HAP-1 (cell line): ENCODE data around the gene PLEKHO2.
A peak's percentile ranks its signal among the peaks of the same experiment; 100 is the strongest.
"Not testable (repeated sequence)": the region's sequence is repeated elsewhere in the genome, so short reads cannot be mapped to it uniquely, and the experiment has no call there.

Source experiments
- DNase-seq, 2 experiments: peaks; one replicate each; pipeline ENCODE4 v3.0.0-alpha.2; 2016 to 2020; ENCODE audit warnings: low spot score in 2 of 2
- H3K27me3 ChIP-seq: fragments of 250-450 bp; sonication (Bioruptor Pico); 2 replicates; pipeline ENCODE4 v1.5.1; 2020; ENCODE audit warnings: low read depth, mild to moderate bottlenecking, moderate library complexity
- H3K36me3 ChIP-seq: fragments of 250-450 bp; sonication (Bioruptor Pico); replicated peaks from 2 replicates; pipeline ENCODE4 v1.5.1; 2020; ENCODE audit warnings: mild to moderate bottlenecking
- H3K4me1 ChIP-seq: fragments of 250-450 bp; sonication (Bioruptor Pico); 2 replicates; pipeline ENCODE4 v1.5.1; 2020; ENCODE audit warnings: mild to moderate bottlenecking
- H3K4me3 ChIP-seq: fragments of 250-450 bp; sonication (Bioruptor Pico); 2 replicates; pipeline ENCODE4 v1.5.1; 2020; ENCODE audit warnings: mild to moderate bottlenecking, moderate library complexity
- H3K9me3 ChIP-seq: fragments of 250-450 bp; sonication (Bioruptor Pico); 2 replicates; pipeline ENCODE4 v1.5.1; 2020; ENCODE audit warnings: mild to moderate bottlenecking, moderate library complexity
- in situ Hi-C: fragments of 300-500 bp; cut with MboI; formaldehyde crosslinking; loops from 3 replicates; pipeline ENCODE4 v1.14.3; 2020; ENCODE audit warnings: low sequenced_read_pairs, inconsistent platforms, mixed read lengths

The PLEKHO2 gene

DNA sequence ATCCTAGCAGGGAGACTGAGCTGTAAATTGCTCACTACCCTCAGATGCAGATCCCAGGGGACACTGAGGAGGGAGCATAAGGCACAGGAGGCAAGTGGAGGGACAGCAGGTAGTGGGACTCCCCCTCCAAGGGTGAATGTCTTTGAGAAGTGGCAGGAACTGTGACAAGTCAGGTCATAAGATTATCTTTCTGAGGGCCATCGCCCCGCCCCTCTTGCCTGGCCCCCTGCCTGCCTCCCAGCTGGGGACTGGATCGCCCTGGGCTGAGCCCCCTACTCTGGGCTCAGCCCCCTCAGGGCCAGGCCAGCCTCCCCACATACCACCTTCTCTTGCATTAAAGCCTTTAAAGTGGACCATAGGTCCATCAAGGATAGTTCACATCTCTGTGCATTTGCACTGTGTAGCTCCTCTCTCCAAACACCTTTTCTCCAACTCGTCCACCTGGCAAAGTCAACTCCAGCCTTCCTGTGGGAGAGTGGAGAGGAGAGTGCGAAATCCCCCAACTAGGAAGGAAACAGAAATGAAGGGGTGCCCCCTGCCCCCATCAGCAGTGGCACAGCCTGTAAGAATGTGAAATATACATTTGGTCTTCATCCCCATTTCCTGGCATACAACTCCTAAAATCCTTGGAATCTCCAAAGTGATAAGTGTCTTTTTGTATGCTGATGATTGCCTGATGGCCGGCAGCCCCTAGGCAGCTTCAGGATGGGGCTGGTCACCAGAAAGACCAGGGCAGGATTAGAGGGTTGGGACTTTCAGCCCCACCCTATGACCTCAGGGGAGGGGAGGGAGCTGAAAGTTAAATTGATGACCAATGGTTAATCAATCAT lies 31.0 kb upstream of the PLEKHO2 start:
- Histone ChIP-seq H3K36me3 (peaks cover 4% of the 10 kb centered on the region), H3K27me3 (no peaks in the 10 kb centered on the region), H3K4me1 (no peaks in the 10 kb centered on the region), H3K9me3 (no peaks in the 10 kb centered on the region), H3K4me3 (no peak overlapping the region)
- in situ Hi-C loops: loop anchor here (5.0 kb wide), 1 partner anchor 78 kb away; no protein-coding TSS in a partner anchor
- DNase-seq: no peak

DNA sequence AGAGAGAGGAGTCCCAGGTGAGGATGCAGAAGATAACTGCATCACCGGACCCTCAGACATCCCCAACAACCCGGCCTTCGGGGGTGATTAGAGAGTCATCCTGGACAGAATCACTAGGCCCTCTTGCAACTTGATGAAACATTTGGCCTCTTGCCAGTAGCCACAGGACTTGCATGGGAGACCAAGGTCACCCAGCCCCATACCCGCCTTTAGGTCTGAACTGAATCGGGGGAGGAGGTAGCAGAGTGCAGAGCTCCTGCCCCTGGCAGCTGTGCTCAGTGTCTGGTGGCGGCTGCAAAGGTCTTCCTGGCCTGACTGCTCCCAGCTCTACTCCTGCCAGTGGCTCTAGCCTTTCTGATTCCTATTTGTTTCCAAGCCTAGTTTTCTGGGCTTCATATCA lies 28.6 kb upstream of the PLEKHO2 start:
- Histone ChIP-seq H3K4me3 (no peak overlapping the region), H3K27me3 (no peaks in the 10 kb centered on the region), H3K36me3 (peaks cover 28% of the 10 kb centered on the region), H3K9me3 (no peaks in the 10 kb centered on the region), H3K4me1 (no peaks in the 10 kb centered on the region)
- in situ Hi-C loops: loop anchor here (5.0 kb wide), 1 partner anchor 81 kb away; no protein-coding TSS in a partner anchor
- DNase-seq: peak in 1 of 2 experiments; percentile 63

DNA sequence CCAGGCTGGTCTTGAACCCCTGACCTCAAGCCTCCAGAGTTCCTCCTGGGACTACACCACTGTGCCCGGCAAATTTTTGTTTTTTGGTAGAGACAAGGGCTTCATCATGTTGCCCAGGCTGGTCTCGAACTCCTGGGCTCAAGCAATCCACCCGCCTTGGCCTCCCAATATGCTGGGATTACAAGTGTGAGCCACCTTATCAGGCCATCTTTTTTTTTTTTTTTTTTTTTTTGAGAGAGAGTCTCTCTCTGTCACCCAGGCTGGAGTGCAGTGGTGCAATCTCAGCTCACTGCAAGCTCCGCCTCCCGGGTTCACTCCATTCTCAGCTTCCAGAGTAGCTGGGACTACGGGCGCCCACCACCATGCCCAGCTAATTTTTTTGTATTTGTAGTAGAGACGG lies 27.4 kb upstream of the PLEKHO2 start:
- DNase-seq, H3K9me3 ChIP-seq, H3K4me3 ChIP-seq, H3K4me1 ChIP-seq, H3K27me3 ChIP-seq: not testable (repeated sequence)
- peaks cover 40% of the 10 kb centered on the region for H3K36me3 ChIP-seq
- in situ Hi-C loops: loop anchor here (5.0 kb wide), 1 partner anchor 82 kb away; no protein-coding TSS in a partner anchor

DNA sequence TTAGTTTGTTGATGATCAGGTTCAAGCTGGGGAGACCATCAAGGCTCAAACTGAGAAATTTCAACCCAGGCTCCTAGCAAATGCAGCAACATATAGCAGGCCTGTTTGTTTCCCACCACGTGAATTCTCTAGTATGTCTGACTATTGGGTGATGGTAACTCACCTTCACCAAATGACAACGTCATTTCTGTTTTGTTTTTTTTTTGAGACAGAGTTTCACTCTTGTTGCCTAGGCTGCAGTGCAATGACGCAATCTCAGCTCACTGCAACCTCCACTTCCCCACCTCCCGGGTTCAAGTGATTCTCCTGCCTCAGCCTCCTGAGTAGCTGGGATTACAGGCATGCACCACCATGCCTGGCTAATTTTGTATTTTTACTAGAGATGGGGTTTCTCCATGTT lies 26.8 kb upstream of the PLEKHO2 start:
- H3K4me1 ChIP-seq, H3K9me3 ChIP-seq, H3K4me3 ChIP-seq, H3K27me3 ChIP-seq, DNase-seq: not testable (repeated sequence)
- H3K36me3 ChIP-seq: peaks cover 47% of the 10 kb centered on the region
- in situ Hi-C loops: loop anchor here (5.0 kb wide), 1 partner anchor 83 kb away; no protein-coding TSS in a partner anchor

DNA sequence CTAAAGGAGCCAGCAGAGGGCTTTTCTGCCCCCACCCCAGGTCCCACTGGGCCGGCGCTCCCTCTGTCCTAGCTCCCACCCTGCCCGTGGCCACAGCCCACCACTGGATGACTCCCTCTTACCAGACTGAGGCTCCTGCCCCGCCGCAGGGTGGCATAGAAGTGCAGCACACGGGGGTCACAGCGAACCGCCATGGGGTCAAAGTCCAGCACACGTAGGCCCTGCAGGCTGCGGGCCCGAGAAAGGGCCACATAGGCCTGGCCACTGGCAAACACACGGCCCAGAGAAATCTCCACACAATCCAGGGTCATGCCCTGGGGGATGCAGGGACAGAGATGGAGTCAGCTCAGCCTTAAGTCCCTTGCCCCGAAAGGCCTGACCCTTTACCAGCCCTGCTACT lies 25.3 kb upstream of the PLEKHO2 start:
- H3K4me1 ChIP-seq: no peaks in the 10 kb centered on the region
- H3K27me3 ChIP-seq: no peaks in the 10 kb centered on the region
- H3K36me3 ChIP-seq: peaks cover 60% of the 10 kb centered on the region
- no peak overlapping the region for H3K4me3 ChIP-seq
- no peaks in the 10 kb centered on the region for H3K9me3 ChIP-seq
- DNase-seq: no peak
- in situ Hi-C loops: no loop called here

DNA sequence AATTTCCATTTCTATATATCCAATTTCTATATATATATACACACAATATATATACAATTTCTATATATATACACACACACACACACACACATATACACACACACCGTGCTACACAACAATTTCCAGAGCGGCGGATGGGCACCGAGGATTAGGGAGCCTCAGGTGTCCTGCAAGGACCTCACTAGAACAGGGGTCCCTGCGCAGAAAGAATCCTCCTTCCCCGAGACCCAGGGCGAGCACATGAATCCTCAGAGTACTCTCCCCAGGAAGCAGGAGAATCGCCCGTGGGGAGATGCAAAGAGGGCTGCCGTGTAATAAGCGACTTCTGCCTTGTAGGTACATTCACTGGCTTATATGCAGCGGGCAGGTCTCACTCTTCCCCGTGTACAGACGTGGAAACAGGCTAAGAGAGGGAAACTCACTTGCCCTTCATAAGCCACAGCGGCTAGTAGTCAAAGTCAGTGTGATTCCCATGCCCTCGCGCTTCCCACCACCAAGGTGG lies 16.7 kb upstream of the PLEKHO2 start:
- peaks cover 39% of the 10 kb centered on the region for H3K36me3 ChIP-seq
- DNase-seq: peak in 1 of 2 experiments; percentile 42

DNA sequence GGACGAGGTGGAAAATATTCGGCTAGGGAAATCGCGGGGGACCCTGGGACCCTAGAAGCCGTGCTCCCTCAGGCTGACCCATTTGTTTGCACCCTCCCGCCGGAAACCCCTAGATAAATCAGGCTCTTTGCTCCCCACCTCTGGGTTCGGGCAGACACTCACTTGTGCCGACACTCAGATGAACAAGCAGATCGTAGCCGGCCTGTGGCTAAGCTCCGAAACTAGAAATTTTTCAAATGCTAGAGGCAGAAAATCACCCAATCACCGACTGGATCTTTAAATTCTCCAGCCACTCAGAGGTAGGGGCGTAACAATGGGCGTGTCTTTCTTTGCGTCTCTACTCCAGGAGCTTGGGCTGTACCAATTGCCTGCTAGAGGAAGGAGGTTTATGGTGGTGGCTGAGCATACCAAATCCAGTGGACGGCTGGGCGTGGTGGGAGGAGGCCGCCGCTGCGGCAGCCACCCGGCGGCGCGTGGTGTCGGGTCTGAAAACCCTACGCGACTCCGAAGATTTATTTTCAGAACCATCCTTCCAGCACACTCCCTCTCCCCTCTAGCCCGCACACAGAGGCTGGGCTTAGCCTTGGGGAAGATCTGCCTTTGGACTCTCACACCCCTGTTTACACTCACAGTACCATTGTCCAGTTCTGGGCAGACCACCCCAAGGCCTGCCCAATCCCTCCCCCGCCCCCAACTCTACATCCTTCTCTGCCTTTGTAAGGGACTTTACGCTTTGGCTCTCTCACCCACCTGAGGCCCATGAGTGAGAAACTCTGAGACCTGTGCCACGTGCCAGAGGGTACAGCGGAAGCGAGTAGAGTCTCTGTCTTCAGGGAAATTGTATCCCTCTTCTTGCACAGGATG lies 16.1 kb upstream of the PLEKHO2 start, which contains the start of gene PIF1:
TSS of gene PIF1 (minus strand) at position 217 of the 864 bp plus-strand sequence. CDS start 1,312 bp downstream, outside the sequence.
- DNase-seq: peak; percentile 100
- Histone ChIP-seq H3K27me3 (no peaks in the 10 kb centered on the region), H3K4me3 (peak within 1 kb of the TSS; percentile 68), H3K36me3 (peaks cover 32% of the 10 kb centered on the region), H3K4me1 (peaks cover 19% of the 10 kb centered on the region), H3K9me3 (no peaks in the 10 kb centered on the region; the same call in 1 of the 2 replicates)
- in situ Hi-C loops: no loop called here

More for the DNA sequence above, 16.7 kb upstream of the PLEKHO2 start:
- in situ Hi-C loops: no loop called here
- Histone ChIP-seq H3K4me1 (peaks cover 19% of the 10 kb centered on the region), H3K9me3 (no peaks in the 10 kb centered on the region; the same call in 1 of the 2 replicates), H3K4me3 (peak overlapping the region; percentile 68), H3K27me3 (no peaks in the 10 kb centered on the region)

DNA sequence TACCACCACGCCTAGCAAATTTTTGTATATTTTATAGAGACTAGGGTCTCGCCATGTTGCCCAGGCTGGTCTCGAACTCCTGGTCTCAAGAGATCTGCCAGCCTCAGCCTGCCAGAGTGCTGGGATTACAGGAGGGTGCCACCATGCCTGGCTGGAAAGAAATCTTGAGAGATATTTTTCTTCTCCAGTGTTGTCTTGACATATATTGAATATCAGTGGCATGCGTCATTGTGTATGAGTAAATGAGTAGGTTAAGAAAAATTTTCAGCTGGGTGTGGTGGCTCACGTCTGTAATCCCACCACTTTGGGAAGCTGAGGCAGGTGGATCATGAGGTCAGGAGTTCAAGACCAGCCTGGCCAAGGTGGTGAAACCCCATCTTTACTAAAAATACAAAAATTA lies 12.7 kb upstream of the PLEKHO2 start:
- no peak for DNase-seq

DNA sequence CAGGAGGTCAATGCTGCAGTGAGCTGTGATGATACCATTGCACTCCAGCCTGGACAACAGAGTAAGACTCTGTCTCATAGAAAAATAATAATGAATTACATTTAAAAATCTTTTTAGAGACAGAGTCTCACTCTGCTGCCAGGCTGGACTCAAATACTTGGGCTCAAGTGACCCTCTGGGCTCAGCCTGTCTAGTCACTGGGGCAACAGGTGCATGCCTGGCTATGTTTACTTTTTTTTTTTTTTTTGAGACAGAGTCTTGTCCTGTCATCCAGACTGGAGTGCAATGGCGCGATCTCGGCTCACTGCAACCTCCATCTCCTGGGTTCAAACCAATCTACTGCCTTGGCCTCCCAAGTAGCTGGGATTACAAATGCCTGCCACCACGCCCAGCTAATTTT lies 8.0 kb upstream of the PLEKHO2 start:
- in situ Hi-C loops: no loop called here
- Histone ChIP-seq H3K36me3 (no peaks in the 10 kb centered on the region), H3K9me3 (no peaks in the 10 kb centered on the region), H3K27me3 (no peaks in the 10 kb centered on the region), H3K4me1 (peaks cover 8% of the 10 kb centered on the region), H3K4me3 (no peak overlapping the region)
- DNase-seq: no peak

More for the DNA sequence above, 12.7 kb upstream of the PLEKHO2 start:
- Histone ChIP-seq H3K36me3 (peaks cover 3% of the 10 kb centered on the region; the same call in 1 of the 2 replicates), H3K27me3 (no peaks in the 10 kb centered on the region), H3K9me3 (no peaks in the 10 kb centered on the region; the same call in 1 of the 2 replicates), H3K4me3 (no peak overlapping the region), H3K4me1 (peaks cover 19% of the 10 kb centered on the region)
- in situ Hi-C loops: no loop called here

DNA sequence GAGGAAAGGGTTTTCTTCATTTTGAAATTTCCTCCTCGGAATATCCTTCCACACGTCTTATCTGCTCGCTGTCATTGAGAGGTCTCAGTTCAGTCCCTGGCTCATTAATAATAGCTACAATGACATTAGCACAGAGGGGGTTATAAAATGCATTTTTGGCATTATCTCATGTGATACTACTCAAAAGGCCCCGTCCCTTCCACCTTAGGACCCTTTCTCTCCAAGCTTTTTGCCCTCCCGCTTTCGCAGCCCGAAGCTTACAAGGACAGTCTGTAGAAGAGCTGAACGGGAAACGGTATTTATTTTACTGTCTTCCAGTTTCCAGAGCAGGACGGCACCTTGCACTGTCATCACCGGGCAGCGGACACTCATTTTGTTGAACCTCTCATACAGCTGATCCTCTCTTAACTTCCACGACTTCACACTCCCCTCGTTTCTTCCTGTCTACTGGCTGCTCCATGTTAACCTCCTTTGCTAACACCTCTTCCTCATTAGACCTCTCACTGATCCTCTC lies 5.6 kb upstream of the PLEKHO2 start:
- peak overlapping the region; percentile 3 for H3K4me3 ChIP-seq
- DNase-seq: no peak
- H3K4me1 ChIP-seq: peaks cover 12% of the 10 kb centered on the region
- no peaks in the 10 kb centered on the region for H3K27me3 ChIP-seq
- in situ Hi-C loops: no loop called here
- H3K36me3 ChIP-seq: no peaks in the 10 kb centered on the region; the same call in 1 of the 2 replicates
- no peaks in the 10 kb centered on the region for H3K9me3 ChIP-seq

DNA sequence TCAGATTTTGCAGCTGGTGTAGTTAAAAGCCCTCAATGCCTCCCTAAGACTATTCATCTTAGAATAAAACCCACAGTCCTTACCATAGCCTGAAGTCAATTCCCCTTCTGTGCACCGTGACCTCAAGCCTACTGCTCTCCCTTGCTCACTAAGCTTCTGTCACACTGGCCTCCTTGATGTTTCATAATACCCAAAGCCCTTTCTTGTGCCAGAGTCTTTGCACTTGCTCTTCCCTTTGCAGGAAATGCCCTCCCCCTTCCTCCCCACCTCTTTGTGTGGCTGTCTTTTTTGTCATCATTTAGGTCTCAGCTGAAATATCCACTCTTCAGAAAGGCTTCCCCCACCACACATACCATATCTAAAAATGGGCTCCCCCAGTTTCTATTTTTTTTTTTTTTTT lies 4.2 kb upstream of the PLEKHO2 start:
- H3K4me3 ChIP-seq: no peak overlapping the region
- in situ Hi-C loops: no loop called here

DNA sequence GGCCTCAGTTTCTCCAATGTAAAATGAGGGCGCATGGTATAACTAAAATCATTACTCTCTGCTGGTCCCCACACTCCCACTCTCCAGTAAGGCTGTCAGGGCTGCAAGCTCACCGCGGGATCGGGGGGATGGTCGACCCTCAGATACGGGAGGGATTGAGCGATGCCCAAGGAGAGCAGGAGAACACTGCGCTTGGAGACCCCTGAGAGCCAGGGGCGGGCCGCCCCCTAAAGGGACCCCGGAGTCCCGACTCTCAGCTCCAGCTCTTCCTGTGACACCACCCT lies 713 bp upstream of the PLEKHO2 start:
- Histone ChIP-seq H3K36me3 (no peaks in the 10 kb centered on the region; the same call in 1 of the 2 replicates), H3K4me3 (peak overlapping the region; percentile 60), H3K9me3 (no peaks in the 10 kb centered on the region), H3K27me3 (no peaks in the 10 kb centered on the region), H3K4me1 (peaks cover 15% of the 10 kb centered on the region)
- DNase-seq: no peak
- in situ Hi-C loops: no loop called here

More for the DNA sequence above, 4.2 kb upstream of the PLEKHO2 start:
- no peaks in the 10 kb centered on the region for H3K27me3 ChIP-seq
- H3K4me1 ChIP-seq: peaks cover 14% of the 10 kb centered on the region
- no peak for DNase-seq
- H3K36me3 ChIP-seq: no peaks in the 10 kb centered on the region; the same call in 1 of the 2 replicates
- no peaks in the 10 kb centered on the region for H3K9me3 ChIP-seq

DNA sequence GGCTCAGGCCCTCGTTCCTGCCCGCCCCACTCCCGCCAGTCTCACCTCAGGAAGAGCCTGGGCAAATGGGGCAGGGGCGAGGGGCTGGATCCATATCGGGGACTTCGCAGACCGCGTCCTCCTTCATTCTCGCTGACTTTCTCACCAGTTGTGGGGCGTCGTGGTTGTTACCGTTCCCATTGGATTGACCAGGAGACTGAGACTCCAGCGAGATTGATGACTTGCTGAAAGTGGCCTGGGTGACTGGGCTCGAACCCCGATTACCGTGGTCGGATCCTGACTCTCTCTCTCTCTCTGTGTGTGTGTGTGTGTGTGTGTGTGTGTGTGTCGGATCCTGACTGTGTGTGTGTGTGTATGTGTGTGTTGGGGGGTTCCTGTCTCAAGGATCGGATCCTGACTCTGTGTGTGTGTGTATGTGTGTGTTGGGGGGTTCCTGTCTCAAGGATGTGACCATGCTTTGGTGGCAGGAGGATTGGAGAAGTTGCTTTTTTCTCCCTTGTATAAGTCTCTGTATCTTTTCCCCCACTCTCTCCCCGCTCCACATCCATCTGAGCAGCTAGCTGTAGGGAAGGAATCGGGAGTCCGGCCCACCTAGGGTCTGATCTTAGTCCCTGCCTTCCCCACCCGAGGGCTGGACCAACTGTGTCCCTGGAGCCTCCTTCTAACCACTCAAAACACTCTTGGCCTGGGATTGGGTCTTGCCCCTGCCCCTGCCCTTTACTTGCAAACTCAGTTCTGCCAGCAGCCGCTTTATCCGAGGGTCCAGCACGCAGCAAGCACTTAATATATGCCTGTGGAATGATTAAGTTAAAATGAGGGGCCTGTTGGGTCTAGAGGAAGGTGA lies 603 bp downstream of the PLEKHO2 start:
- Histone ChIP-seq H3K4me1 (peaks cover 12% of the 10 kb centered on the region), H3K4me3 (peak overlapping the region; percentile 60), H3K36me3 (peaks cover 4% of the 10 kb centered on the region), H3K27me3 (no peaks in the 10 kb centered on the region), H3K9me3 (no peaks in the 10 kb centered on the region)
- in situ Hi-C loops: no loop called here
- DNase-seq: peak in 1 of 2 experiments; percentile 58
